Measurements from ENCODE around the gene PRCP. TPM values are rescaled to one million over a fixed set of nuclear protein-coding genes. Genes with fewer than 3 reads are reported as not detected.

PRCP gene
- total and polyA plus RNA-seq, 2 donors (not counting 3 experiments of a cell fraction or from before 2014, with no cell fraction given), result 170 to 277 TPM

GRCh38 chr11:82930229-82930628 lies 30.0 kb upstream of the PRCP start:
- Histone ChIP-seq H3K36me3 (ENCODE audit: control insufficient read depth in 2 of 2, extremely low read depth in 1 of 2, insufficient read depth in 2 of 2, low read length in 2 of 2) (no peaks in the 10 kb centered on the region), H3K27ac (ENCODE audit: insufficient read depth, low read depth, low read length) (no peak overlapping the region), H4K20me1 (replicated peaks; ENCODE audit: control insufficient read depth, extremely low read depth, insufficient read depth, low read length) (no peaks in the 10 kb centered on the region), H3K4me2 (ENCODE audit: insufficient read depth, low read length) (no peak overlapping the region), H3K9me1 (replicated peaks; ENCODE audit: control insufficient read depth, extremely low read depth, insufficient read depth, low read length) (no peaks in the 10 kb centered on the region), H3K4me3 (replicated peaks in 1 of 3; ENCODE audit: insufficient read depth in 1 of 3, low read depth in 1 of 3, low read length in 3 of 3) (no peak overlapping the region), H3K9me3 (replicated peaks; ENCODE audit: control insufficient read depth, insufficient read depth, low read length) (no peaks in the 10 kb centered on the region), H3K9ac (replicated peaks; ENCODE audit: extremely low read depth, insufficient read depth, low read length) (no peak overlapping the region), H3K79me2 (ENCODE audit: control insufficient read depth, insufficient read depth, low read length) (no peaks in the 10 kb centered on the region), H3K27me3 (ENCODE audit: control insufficient read depth in 2 of 2, insufficient read depth in 2 of 2, low read length in 2 of 2) (no peaks in the 10 kb centered on the region), H2AFZ (ENCODE audit: low read depth, low read length) (no peak overlapping the region), H3K4me1 (ENCODE audit: control insufficient read depth, extremely low read depth, insufficient read depth, low read length) (no peaks in the 10 kb centered on the region)
- no TSS peak for BruUV-seq (replicated peaks)
- dilution Hi-C loops (cut with MboI; ENCODE audit: extremely low pct_ligation_motif_present, low sequenced_read_pairs) (no loop called here), intact Hi-C loops (cut with micrococcal nuclease) (loop anchor here (5.0 kb wide), 1 partner anchor 47 kb away; no protein-coding TSS in a partner anchor)
- ChIA-PET POLR2A (interaction anchor here (1.8 kb wide), 1 partner anchor 30 kb away, joined by 4 read pairs; the partner anchor contains the start of gene PRCP), CTCF (interaction anchor here (0.6 to 2.0 kb wide), 7 partner anchors 12 to 213 kb away, joined by 3 to 9 read pairs (median 4); partner anchors contain the start of gene RAB30)
- FAIRE-seq (no peak), DNase-seq (ENCODE audit: low read depth, low spot score) (no peak)
- TF ChIP-seq GATA2 (IDR thresholded peaks at IDR 0.05; ENCODE audit: insufficient read depth, insufficient read length, low read depth, low read length) (no peak), MAX (IDR thresholded peaks at IDR 0.05; ENCODE audit: insufficient read depth, insufficient read length) (no peak), MYC (IDR thresholded peaks at IDR 0.05; ENCODE audit: low read depth, low read length) (no peak), POLR2A (IDR thresholded peaks at IDR 0.05; ENCODE audit: low read depth, low read length) (no peak)

- no peak overlapping the region for H3K9ac ChIP-seq (replicated peaks; ENCODE audit: extremely low read depth, insufficient read depth, low read length)
- no peaks in the 10 kb centered on the region for H3K4me1 ChIP-seq (ENCODE audit: control insufficient read depth, extremely low read depth, insufficient read depth, low read length)
- no peaks in the 10 kb centered on the region for H3K27me3 ChIP-seq (ENCODE audit: control insufficient read depth in 2 of 2, insufficient read depth in 2 of 2, low read length in 2 of 2)
- ChIA-PET POLR2A (no interaction called here), CTCF (interaction anchor here (1.1 to 1.2 kb wide), 2 partner anchors 123 to 143 kb away, joined by 3 to 4 read pairs; partner anchors contain the start of gene RAB30)
- no peak overlapping the region for H2AFZ ChIP-seq (ENCODE audit: low read depth, low read length)
- H3K9me3 ChIP-seq (replicated peaks; ENCODE audit: control insufficient read depth, insufficient read depth, low read length), result no peaks in the 10 kb centered on the region
- H4K20me1 ChIP-seq (replicated peaks; ENCODE audit: control insufficient read depth, extremely low read depth, insufficient read depth, low read length), result no peaks in the 10 kb centered on the region
- no peaks in the 10 kb centered on the region for H3K9me1 ChIP-seq (replicated peaks; ENCODE audit: control insufficient read depth, extremely low read depth, insufficient read depth, low read length)
- no peaks in the 10 kb centered on the region for H3K36me3 ChIP-seq (ENCODE audit: control insufficient read depth in 2 of 2, extremely low read depth in 1 of 2, insufficient read depth in 2 of 2, low read length in 2 of 2)
- FAIRE-seq (no peak), DNase-seq (ENCODE audit: low read depth, low spot score) (no peak)
- H3K27ac ChIP-seq (ENCODE audit: insufficient read depth, low read depth, low read length), result no peak overlapping the region
- dilution Hi-C loops (cut with MboI; ENCODE audit: extremely low pct_ligation_motif_present, low sequenced_read_pairs), result no loop called here
- BruUV-seq (replicated peaks), result no TSS peak
- H3K4me2 ChIP-seq (ENCODE audit: insufficient read depth, low read length), result no peak overlapping the region
- intact Hi-C loops (cut with micrococcal nuclease), result no loop called here
- no peak overlapping the region for H3K4me3 ChIP-seq (replicated peaks in 1 of 3; ENCODE audit: insufficient read depth in 1 of 3, low read depth in 1 of 3, low read length in 3 of 3)
- H3K79me2 ChIP-seq (ENCODE audit: control insufficient read depth, insufficient read depth, low read length), result no peaks in the 10 kb centered on the region
- no peak for TF ChIP-seq MAX (IDR thresholded peaks at IDR 0.05; ENCODE audit: insufficient read depth, insufficient read length)
- no peak for TF ChIP-seq MYC (IDR thresholded peaks at IDR 0.05; ENCODE audit: low read depth, low read length)
- TF ChIP-seq POLR2A (IDR thresholded peaks at IDR 0.05; ENCODE audit: low read depth, low read length), result no peak
- no peak for TF ChIP-seq JUN (IDR thresholded peaks at IDR 0.05; ENCODE audit: borderline replicate concordance, insufficient read depth, insufficient read length, low read depth)
- no peak for TF ChIP-seq EZH2 (IDR thresholded peaks at IDR 0.05; ENCODE audit: borderline replicate concordance, low read depth, low read length, severe bottlenecking)
- TF ChIP-seq FOS (IDR thresholded peaks at IDR 0.05; ENCODE audit: borderline replicate concordance, insufficient read depth, low read length), result no peak
- no peak for TF ChIP-seq POLR2AphosphoS5 (IDR thresholded peaks at IDR 0.05; ENCODE audit: insufficient read depth, low read depth, low read length)
- TF ChIP-seq GATA2 (IDR thresholded peaks at IDR 0.05; ENCODE audit: insufficient read depth, insufficient read length, low read depth, low read length), result no peak
- no peak for TF ChIP-seq CTCF (IDR thresholded peaks at IDR 0.05; ENCODE audit: extremely low read depth in 1 of 2, insufficient read depth in 1 of 2, low read depth in 1 of 2, low read length in 2 of 2)
These were observed 28.9 kb upstream of the PRCP start for GRCh38 chr11:82929121-82929520.

Data from endothelial cell of umbilical vein (primary cell).